HepG2 (cell line): ENCODE data around the gene FCN3. TPM values are rescaled to one million over a fixed set of nuclear protein-coding genes. Genes with fewer than 3 reads are reported as not detected.

Experiments
- ATAC-seq: fragments of 200-7000 bp; cut with Tn5 transposase; 3 replicates; pipeline ENCODE4 v1.9.1; 2020; ENCODE audit warnings: mild to moderate bottlenecking, moderate library complexity
- BruUV-seq: library from RNA; stranded (reverse); fragments of 400-500 nt; replicated peaks from 2 replicates; lab custom pipeline; 2021; lab: Mats Ljungman, UMichigan
- CTCF ChIA-PET: fragments of 300-600 bp; formaldehyde crosslinking; extraction: SDS; loops from one replicate; lab custom pipeline; 2021; ENCODE audit warnings: low total read pairs, inconsistent platforms, low intra/inter-chr PET ratio; lab: Yijun Ruan, JAX
- POLR2A ChIA-PET: fragments of 350-600 bp; sonication (Branson Sonifier 250); formaldehyde crosslinking; loops from one replicate; lab custom pipeline; 2020; ENCODE audit warnings: antibody characterized with exemption, inconsistent platforms; lab: Yijun Ruan, JAX
- DNase-seq: peaks from one replicate; pipeline ENCODE4 v3.0.0-alpha.2; 2015; ENCODE audit warnings: low spot score
- FAIRE-seq: peaks from 3 replicates; lab custom pipeline; 2011; peaks lifted over from hg19 to GRCh38; lab: Jason Lieb, UNC
- H2AFZ ChIP-seq: one replicate; pipeline ENCODE4 v1.6.1; 2011; ENCODE audit warnings: low read length, inconsistent platforms
- H3K27ac ChIP-seq: fragments of 300-600 bp; 3 replicates; pipeline ENCODE4 v1.8.0; 2011; ENCODE audit warnings: mixed run types, mild to moderate bottlenecking, mixed read lengths, low read length, inconsistent platforms; ENCODE audit not compliant: insufficient read depth; ENCODE audit errors: extremely low read length
- H3K27me3 ChIP-seq, 2 experiments: fragments of 200-600 bp in 1 of 2; 2 replicates in 1 of 2; 3 replicates in 1 of 2; pipeline versions ENCODE4 v1.6.0 to v1.8.0; 2011; ENCODE audit warnings: low read length in 2 of 2, mild to moderate bottlenecking in 2 of 2, moderate library complexity in 2 of 2, inconsistent platforms in 1 of 2; ENCODE audit not compliant: insufficient read depth in 2 of 2, control insufficient read depth in 1 of 2
- H3K36me3 ChIP-seq, 2 experiments: fragments of 200-600 bp in 1 of 2; replicated peaks in 1 of 2; 2 replicates in 1 of 2; 3 replicates in 1 of 2; pipeline versions ENCODE4 v1.5.1 to v1.8.0; 2011; ENCODE audit warnings: low read length in 2 of 2, inconsistent platforms in 1 of 2; ENCODE audit not compliant: insufficient read depth in 2 of 2, control insufficient read depth in 1 of 2
- H3K4me1 ChIP-seq: 2 replicates; pipeline ENCODE4 v1.5.1; 2012; ENCODE audit warnings: low read length, inconsistent platforms; ENCODE audit not compliant: insufficient read depth
- H3K4me2 ChIP-seq: 2 replicates; pipeline ENCODE4 v1.6.0; 2011; ENCODE audit warnings: low read depth, low read length, inconsistent platforms
- H3K4me3 ChIP-seq, 3 experiments: fragments of 200-600 bp in 1 of 3; sonication (generic), shearing (Covaris generic) in 1 of 3; replicated peaks in 1 of 3; 2 replicates each; pipeline ENCODE4 v1.5.1; 2011 to 2016; ENCODE audit warnings: low read length in 3 of 3, inconsistent platforms in 2 of 3, low read depth in 2 of 3, mild to moderate bottlenecking in 2 of 3, control low read depth in 1 of 3, mixed read lengths in 1 of 3; ENCODE audit not compliant: insufficient read depth in 1 of 3
- H3K79me2 ChIP-seq: one replicate; pipeline ENCODE4 v1.6.1; 2011; ENCODE audit warnings: low read length, inconsistent platforms; ENCODE audit not compliant: insufficient read depth
- H3K9ac ChIP-seq: 2 replicates; pipeline ENCODE4 v1.6.0; 2011; ENCODE audit warnings: mild to moderate bottlenecking, low read depth, low read length, inconsistent platforms; ENCODE audit not compliant: insufficient read depth
- H3K9me3 ChIP-seq: 2 replicates; pipeline ENCODE4 v1.5.1; 2012; ENCODE audit warnings: mild to moderate bottlenecking, low read length
- H4K20me1 ChIP-seq: 2 replicates; pipeline ENCODE4 v1.6.0; 2011; ENCODE audit warnings: inconsistent platforms, mild to moderate bottlenecking, low read length, moderate library complexity; ENCODE audit not compliant: insufficient read depth
- AGO2 ChIP-seq: fragments of 200-400 bp; formaldehyde crosslinking; optimal IDR thresholded peaks from 2 replicates; pipeline ENCODE3; 2017; ENCODE audit warnings: mild to moderate bottlenecking, low read depth, low read length, moderate library complexity
- MYC ChIP-seq: sonication (generic); formaldehyde crosslinking; IDR thresholded peaks from 2 replicates; pipeline ENCODE4 v1.9.0; 2021; ENCODE audit warnings: missing genetic modification reagents, borderline replicate concordance
- NFATC3 ChIP-seq: sonication (generic); formaldehyde crosslinking; IDR thresholded peaks from 2 replicates; pipeline ENCODE4 v1.5.1; 2020; ENCODE audit warnings: mild to moderate bottlenecking, missing genetic modification reagents
- SIX1 ChIP-seq: sonication (generic); formaldehyde crosslinking; IDR thresholded peaks from 2 replicates; pipeline ENCODE4 v1.4.0; 2020; ENCODE audit warnings: missing genetic modification reagents, borderline replicate concordance
- SRSF4 ChIP-seq: fragments of 200-400 bp; formaldehyde crosslinking; IDR thresholded peaks from one replicate; pipeline ENCODE4 v1.6.1; 2018; ENCODE audit warnings: mild to moderate bottlenecking, low read depth, low read length, moderate library complexity; ENCODE audit not compliant: poor library complexity, severe bottlenecking
- U2AF1 ChIP-seq: fragments of 200-400 bp; formaldehyde crosslinking; optimal IDR thresholded peaks from 2 replicates; pipeline ENCODE3; 2017; ENCODE audit warnings: mild to moderate bottlenecking, low read depth, low read length
- ZNF180 ChIP-seq: sonication (generic); formaldehyde crosslinking; IDR thresholded peaks from 2 replicates; pipeline ENCODE4 v1.4.0; 2020; ENCODE audit warnings: low read depth, missing genetic modification reagents, borderline replicate concordance
- ZNF260 ChIP-seq: sonication (generic); formaldehyde crosslinking; IDR thresholded peaks from 2 replicates; pipeline ENCODE4 v1.4.0; 2020; ENCODE audit warnings: missing genetic modification reagents, low read depth, mild to moderate bottlenecking, borderline replicate concordance
- WGBS: methylation state at CpG from one replicate; pipeline ENCODE4 v1.1.6; 2017; ENCODE audit warnings: low lambda C conversion rate; 5-methylcytosine and 5-hydroxymethylcytosine counted together
- in situ Hi-C: cut with HindIII; loops from 2 replicates; pipeline ENCODE4 v1.10.0; 2017; ENCODE audit warnings: low pct_unique_long_range_greater_than_20kb; ENCODE audit not compliant: extremely low pct_ligation_motif_present
- intact Hi-C: fragments of 100-400 bp; cut with micrococcal nuclease; formaldehyde crosslinking; loops from one replicate; pipeline ENCODE4 v1.10.0; 2022; ENCODE audit not compliant: unreplicated experiment
- polyA plus RNA-seq, 8 experiments: library from polyadenylated mRNA; depleted of rRNA in 3 of 8; stranded (reverse) in 7 of 8; unstranded in 1 of 8; fragments of >200 nt; fragmentation: Illumina TruSeq in 4 of 8; extraction: Trizol in 4 of 8; gene quantifications; 2 replicates each; pipeline versions ENCODE4 v1.2.1 to v1.2.3, GENCODE V29; 2011 to 2016; ENCODE audit warnings: low read depth in 4 of 8, missing spikeins in 1 of 8, mixed read lengths in 1 of 8; ENCODE audit not compliant: insufficient read depth in 1 of 8
- total RNA-seq, 5 experiments: library from RNA; depleted of rRNA; stranded (reverse); fragments of >200 nt; fragmentation: Illumina TruSeq; extraction: Trizol; gene quantifications; 2 replicates each; pipeline ENCODE4 v1.2.3, GENCODE V29; 2016; ENCODE audit warnings: low read depth in 1 of 5

The FCN3 gene
- total and polyA plus RNA-seq, 2 of the 13 experiments (the other 11 are each of a cell fraction or from before 2014, with no cell fraction given): not detected

GRCh38 chr1:27383661-27384060 is 9.0 kb upstream of the FCN3 start:
- POLR2A ChIA-PET: no interaction called here
- DNase-seq (no peak), FAIRE-seq (no peak), ATAC-seq (no peak)
- Histone ChIP-seq H3K27me3 (peaks cover 8 to 42% of the 10 kb centered on the region in 2 experiments), H3K79me2 (no peaks in the 10 kb centered on the region), H3K9ac (no peak overlapping the region), H2AFZ (no peak overlapping the region), H3K4me1 (no peaks in the 10 kb centered on the region), H3K9me3 (no peaks in the 10 kb centered on the region), H3K4me2 (0 out of 2 replicates have a peak overlapping the region, but pooled peaks have one; percentile 1), H4K20me1 (no peaks in the 10 kb centered on the region), H3K4me3 (no peak overlapping the region), H3K27ac (no peak overlapping the region), H3K36me3 (no peaks in the 10 kb centered on the region)
- in situ Hi-C loops: no loop called here
- no peak for TF ChIP-seq NFATC3
- TF ChIP-seq ZNF180 (CRISPR knock-in tag): no peak
- no peak for TF ChIP-seq U2AF1
- BruUV-seq: no TSS peak
- WGBS: 66% methylated on average over 13 of the region's 13 CpGs
- CTCF ChIA-PET: no interaction called here
- intact Hi-C loops: no loop called here

- H3K27ac ChIP-seq: no peak within 1 kb of the TSS
Observed at GRCh38 chr1:27383039-27383605, 8.5 kb upstream of the FCN3 start, which contains the start of gene CD164L2. CD164L2 (minus strand) TSS chr1:27383333; CDS start chr1:27383239, 94 bp downstream.

More at GRCh38 chr1:27383039-27383605, 8.5 kb upstream of the FCN3 start, which contains the start of gene CD164L2:
- FAIRE-seq: no peak
- H3K79me2 ChIP-seq: no peaks in the 10 kb centered on the region
- H3K4me2 ChIP-seq: 0 out of 2 replicates have a peak within 1 kb of the TSS, but pooled peaks have one; percentile 1
- no peak for DNase-seq
- in situ Hi-C loops: no loop called here
- intact Hi-C loops: no loop called here
- H3K36me3 ChIP-seq: no peaks in the 10 kb centered on the region
- H3K4me3 ChIP-seq: no peak within 1 kb of the TSS; a peak in 1 of 6 replicates
- no peaks in the 10 kb centered on the region for H3K4me1 ChIP-seq
- WGBS: 52% methylated on average over 9 of the region's 43 CpGs
- no TSS peak for BruUV-seq
- H4K20me1 ChIP-seq: no peaks in the 10 kb centered on the region
- ChIA-PET POLR2A (no interaction called here), CTCF (no interaction called here)
- H3K27me3 ChIP-seq: peaks cover 8 to 43% of the 10 kb centered on the region in 2 experiments
- no peaks in the 10 kb centered on the region for H3K9me3 ChIP-seq
- H2AFZ ChIP-seq: no peak within 1 kb of the TSS
- H3K9ac ChIP-seq: no peak within 1 kb of the TSS
- peak; percentile 31 for ATAC-seq
- TF ChIP-seq ZNF260: no peak
- TF ChIP-seq AGO2: no peak
- TF ChIP-seq MYC: no peak
- TF ChIP-seq SIX1: no peak
- no peak for TF ChIP-seq SRSF4
- TF ChIP-seq, all 625 proteins: peak for 0
